Globus pallidus (tissue), 1 donor: ENCODE measurements around the gene NMB.
"Not testable (repeated sequence)": the region's sequence is repeated elsewhere in the genome, so short reads cannot be mapped to it uniquely, and the experiment has no call there.

Experiments used
- DNase-seq: peaks from one replicate; pipeline ENCODE4 v3.0.0-alpha.2; 2015; ENCODE audit warnings: low spot score

The NMB gene

DNA sequence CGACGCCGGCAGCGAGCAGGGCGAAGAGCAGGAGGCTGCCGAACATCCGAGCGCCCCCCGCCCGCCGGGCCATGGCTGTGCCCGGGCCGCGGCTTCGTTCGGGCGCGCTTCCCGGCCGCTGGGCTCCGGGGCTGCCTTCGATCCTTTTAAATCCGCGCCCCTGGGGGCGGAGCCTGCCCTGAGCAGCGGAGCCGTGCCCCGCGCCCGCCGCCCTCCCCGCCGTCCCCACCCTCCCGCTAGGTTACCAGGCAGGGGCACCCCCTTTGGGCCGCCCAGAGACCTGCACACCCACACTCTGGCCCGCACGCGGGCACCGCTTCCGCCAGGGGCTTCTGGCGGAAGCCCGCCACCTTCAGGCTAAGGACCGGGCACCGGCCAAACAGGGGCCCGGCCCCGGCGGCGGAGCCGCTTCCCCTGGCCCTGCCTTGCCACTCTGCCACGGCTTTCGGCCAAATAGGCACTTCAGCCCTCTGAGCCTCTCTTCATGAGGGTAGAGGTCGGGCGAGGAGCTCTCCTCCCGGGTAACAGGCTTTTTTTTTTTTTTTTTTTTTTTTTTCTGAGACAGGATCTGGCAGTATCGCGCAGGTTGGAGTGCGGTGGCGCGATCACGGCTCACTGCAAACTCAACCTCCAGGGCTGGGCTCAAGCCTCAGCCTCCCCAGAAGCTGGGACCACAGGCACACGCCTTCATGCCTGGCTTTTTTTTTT, at the start of gene NMB:
Gene NMB, minus strand, starts transcription at position 120 of the 708 bp plus-strand sequence. Its CDS starts 47 bp downstream, at position 73.
- DNase-seq = peak; percentile 66

DNA sequence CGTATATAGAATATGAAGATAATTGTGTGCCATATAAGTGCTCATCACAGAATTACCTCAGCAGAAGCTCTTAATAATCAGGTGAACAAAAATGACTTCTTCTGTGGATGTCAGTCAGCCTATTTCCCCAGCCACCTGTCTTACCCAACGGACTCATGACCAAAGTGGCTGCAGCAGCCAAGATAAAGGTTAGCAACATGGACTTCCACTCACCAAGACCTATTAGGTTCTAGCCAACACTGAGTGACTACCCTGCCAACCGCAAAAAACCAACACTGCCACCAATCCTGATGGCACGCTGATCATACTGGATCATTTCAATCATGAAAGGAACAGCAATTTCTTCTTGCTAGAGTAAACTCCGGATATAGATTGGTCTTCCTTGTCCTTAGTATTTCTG, 45.8 kb upstream of the NMB start:
- DNase-seq = no peak

GRCh38 chr15:84702961-84703482, 45.0 kb upstream of the NMB start:
- peak; percentile 65 for DNase-seq

DNA sequence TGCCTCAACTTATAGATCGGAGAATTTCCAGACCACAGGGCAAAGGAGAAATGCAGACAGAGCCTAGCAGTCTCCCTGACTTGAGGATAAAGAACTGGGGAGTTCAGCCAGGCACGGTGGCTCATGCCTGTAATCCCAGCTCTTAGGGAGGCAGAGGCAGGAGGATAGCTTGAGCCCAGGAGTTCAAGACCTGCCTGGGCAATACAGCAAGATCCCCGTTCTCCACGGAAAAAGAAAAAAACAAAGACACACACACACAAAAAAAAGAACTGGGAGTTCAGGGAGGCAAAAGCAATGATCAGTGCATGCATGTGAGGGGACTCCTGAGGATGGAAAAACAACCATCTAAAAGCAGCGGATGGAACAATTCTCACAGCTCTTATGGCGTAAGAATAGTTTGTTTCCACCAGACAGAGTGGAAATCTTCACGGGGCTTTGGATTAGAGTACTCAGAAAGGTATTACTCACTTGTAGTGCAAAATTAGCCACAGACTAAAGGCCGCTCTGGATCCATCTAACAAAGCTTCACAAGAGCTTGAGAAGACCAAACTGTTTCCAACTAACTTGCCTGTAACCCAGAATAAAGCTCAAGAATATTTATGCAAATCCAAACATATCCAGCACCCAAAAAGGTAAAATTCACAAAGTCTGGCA, 41.7 kb upstream of the NMB start:
- no peak for DNase-seq

DNA sequence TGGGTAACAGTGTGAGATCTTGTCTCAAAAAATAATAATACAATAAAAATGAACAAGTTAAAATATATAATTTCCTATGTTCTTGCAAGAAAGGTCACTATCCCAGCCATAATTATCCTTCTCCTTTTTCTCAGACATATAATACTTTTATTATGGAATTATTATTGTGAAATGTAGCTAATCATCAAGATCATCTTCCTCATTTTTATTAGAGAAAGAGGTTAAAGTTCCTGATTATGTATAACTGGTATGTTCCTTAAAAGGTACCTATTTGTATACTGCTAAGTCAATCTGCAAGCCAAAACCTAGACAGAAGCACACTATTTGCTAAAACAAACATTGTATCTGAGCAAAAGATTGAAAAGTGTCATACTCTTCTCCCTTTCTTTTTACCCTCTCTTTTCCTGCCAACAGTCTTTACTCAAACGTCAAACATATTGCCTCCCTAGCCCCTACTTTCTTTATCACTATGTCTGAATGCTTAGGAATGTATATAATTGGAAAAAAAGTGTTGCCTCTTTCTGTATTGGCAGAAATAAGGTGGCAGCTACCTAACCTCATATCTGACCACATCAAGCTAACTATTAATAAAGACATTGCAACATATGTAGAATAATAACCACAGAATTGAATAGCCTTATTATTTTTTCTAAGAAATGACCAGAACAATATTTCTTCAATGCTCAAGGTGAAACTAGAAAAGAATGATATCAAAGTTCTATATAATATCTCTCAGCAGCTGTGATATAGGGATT, 39.4 kb upstream of the NMB start:
- no peak for DNase-seq

- DNase-seq = no peak
These were observed 38.8 kb upstream of the NMB start for GRCh38 chr15:84696757-84697156.

GRCh38 chr15:84690342-84690741, 32.3 kb upstream of the NMB start:
- DNase-seq = no peak

- no peak for DNase-seq
These were observed 31.9 kb upstream of the NMB start for GRCh38 chr15:84689858-84690257.

- DNase-seq = not testable (repeated sequence)
These were observed 28.4 kb upstream of the NMB start for GRCh38 chr15:84686446-84686845.

DNA sequence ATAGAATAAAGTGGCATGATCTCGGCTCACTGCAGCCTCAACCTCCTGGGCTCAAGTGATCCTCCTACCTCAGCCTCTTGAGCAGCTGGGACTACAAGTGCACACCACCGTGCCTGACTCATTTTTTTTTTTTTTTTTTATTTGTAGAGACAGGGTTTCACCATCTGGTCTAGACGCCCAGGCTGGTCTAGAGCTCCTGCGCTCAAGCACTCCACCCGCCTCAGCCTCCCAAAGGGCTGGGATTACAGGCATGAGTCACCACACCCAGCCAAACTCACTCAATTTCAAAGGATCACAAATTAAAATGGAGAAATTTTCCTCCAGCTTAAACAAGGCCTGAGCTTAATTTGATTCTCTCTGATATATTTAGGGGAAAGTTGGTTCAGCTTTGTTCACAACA, 27.3 kb upstream of the NMB start:
- DNase-seq = no peak

DNA sequence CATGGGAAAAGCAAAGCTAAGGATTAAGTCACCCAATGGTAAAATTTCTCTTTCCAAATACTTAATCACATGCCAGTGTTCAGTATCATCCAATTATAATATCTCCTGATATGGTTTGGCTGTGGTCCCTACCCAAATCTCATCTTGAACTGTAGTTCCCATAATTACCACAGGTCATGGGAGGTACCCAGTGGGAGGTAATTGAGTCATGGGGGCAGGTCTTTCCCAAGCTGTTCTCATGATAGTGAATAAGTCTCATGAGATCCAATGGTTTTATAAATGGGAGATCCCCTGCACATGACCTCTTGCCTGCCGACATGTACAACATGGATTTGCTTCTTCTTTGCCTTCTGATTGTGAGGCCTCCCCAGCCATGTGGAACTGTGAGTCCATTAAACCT, 26.1 kb upstream of the NMB start:
- DNase-seq = no peak

DNA sequence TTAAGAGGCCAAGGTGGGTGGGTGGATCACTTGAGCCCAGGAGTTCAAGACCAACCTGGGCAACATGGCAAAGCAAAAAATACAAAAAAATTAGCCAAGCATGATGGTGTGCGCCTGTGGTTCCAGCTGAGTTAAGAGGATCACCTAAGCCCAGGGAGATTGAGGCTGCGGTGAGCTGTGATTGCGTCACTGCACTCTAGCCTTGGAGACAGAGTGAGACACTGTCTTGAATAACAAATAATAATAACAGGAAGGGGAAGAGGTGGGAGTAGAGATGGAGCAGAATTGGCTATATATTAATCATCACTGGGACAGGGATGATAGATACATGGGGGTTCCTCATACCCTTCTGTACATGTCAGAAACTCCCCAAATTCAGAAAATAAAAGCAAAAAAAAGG, 23.8 kb upstream of the NMB start:
- no peak for DNase-seq

DNA sequence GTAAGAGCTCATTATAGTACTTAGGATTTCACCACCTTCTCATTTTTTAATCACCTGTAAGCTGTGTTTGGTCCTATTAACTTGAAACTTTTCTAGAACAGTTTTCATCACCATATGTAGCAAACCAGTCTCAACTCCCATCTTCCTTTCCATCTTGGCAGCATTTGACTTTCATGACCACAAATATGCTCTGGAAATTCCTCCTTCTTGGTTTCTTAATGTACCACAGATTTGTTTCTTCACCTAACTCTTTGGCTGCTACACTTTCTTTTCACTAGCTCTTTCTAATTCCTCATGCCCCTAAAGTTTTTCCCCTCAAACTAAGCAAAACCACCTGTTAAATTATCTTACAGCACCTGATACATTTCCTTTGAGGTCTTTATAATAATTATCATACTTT, 13.2 kb upstream of the NMB start:
- no peak for DNase-seq

DNA sequence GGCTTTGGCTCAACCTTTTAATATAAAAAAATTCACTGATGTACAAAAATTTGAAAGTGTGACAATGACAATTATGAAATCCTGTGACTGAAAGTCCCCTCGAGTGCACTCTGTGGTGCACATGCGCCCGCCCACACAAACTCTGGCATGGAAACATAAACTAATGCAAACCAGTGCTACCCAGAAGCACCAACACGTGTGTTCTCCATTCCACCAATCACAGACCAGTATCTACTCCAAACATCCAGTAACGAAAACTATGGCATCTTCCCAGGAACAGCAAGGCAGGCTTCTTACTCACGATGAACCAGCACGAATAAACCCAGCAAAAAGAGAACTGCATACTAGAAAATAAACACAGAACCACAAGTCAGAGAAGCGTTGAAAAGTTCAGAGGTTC, 11.7 kb upstream of the NMB start:
- DNase-seq = no peak

GRCh38 chr15:84668221-84668982, 10.4 kb upstream of the NMB start:
- no peak for DNase-seq

- no peak for DNase-seq
These were observed 8.4 kb upstream of the NMB start for GRCh38 chr15:84666373-84666772.

- no peak for DNase-seq
These were observed 3.0 kb upstream of the NMB start for GRCh38 chr15:84661001-84661400.

DNA sequence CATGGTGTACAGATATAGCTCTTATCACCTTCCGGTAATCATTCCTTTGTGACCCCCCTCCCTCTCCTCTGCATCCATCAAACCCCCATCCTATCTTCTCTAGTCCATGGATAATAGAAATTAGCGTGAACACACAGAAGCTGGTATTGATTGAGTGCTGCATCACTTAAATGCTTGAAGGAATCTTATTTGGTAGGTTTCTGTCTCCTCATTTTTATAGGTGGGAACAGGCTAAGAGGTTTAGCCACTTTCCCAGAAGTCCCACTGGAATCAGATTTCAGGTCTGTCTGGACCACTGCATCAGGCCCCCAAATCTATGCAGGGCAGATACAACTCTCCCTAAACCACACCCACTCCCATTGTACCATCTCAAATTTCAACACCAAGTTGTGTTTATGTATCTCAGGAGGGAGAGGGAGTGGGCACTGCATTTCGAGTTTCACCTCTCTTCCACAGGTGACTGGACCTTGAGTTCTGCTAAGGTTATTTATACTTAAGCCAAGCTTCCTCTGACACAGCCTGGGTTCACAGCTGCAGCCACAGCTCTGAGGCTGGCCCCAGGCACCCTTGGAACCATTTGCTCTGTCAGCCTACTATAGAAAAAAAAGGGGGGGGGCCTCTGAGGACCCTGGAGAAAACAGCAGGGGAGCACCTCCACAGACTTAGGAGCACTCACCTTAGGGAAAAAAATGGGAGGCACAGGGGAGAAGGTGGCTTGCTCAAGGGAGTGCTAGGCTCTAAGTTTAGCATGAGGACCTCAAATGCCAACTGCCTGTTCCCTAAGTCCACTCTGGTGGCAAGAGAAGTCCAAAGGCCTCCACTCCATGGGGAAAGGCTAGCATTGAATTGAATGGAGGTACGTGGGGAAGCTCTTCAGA, 2.1 kb upstream of the NMB start:
- no peak for DNase-seq

DNA sequence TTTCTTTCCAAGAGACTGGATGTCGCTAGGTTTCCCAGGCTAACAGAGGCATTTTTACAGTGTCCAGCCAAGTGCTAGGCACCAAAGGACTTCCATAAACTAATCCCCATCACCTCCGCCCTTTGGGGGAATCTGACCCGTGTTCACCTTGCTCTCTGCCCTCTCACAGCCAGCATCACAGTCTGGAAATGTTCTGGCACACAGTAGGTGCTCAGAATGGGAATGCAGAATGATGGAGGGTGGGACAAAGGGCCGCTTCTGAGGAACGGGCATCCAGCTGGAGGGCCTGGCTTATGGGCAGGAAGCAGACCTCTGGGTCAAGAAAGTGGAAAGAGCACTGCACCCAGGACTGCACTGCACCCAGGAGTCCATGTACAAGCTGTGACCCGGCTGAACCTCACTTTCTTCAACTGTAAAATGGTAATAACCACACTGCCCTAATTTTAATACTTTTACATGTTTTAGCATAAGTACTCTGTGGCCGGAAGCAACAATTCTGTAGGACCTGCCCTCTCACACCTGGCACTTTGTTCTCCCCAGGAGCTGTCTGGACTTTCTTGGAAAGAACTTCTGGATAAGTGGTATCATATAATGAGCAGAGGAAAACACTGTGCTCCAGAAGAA, 901 bp upstream of the NMB start:
- no peak for DNase-seq

- no peak for DNase-seq
These were observed 285 bp downstream of the NMB start for GRCh38 chr15:84657748-84658079.

DNA sequence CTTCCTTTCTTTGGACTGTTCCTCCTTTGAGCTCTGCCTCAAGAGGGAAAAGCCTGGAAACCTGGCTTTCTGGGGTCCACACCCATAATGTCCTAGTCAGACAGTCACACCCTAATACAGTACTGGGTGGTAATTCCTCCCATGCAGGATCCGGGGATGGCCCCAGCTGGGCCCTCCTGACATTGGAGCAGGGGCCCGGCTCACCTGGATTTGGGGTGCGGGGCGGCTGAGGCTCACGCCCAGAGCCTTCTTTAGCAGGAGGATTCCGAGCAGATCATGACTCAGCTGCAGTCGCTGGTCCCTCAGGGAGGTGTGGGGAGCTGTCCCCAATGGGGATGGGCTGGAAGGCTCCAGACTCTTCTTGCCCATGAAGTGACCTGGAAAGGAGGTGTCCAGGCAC, 1.0 kb downstream of the NMB start:
- DNase-seq = no peak
